SK-N-SH treated with all-trans-retinoic acid at 6 μM for 48 hours (cell line): ENCODE results near the gene KCNJ16.

Experiments used
- RARB ChIP-seq: fragments of 250-450 bp; sonication (Bioruptor Pico); IDR thresholded peaks from 2 replicates; pipeline ENCODE4 v1.8.0; 2021; ENCODE audit warnings: mild to moderate bottlenecking, moderate library complexity
- SNAI2 ChIP-seq: fragments of 250-450 bp; sonication (Bioruptor Pico); IDR thresholded peaks from 2 replicates; pipeline ENCODE4 v1.5.0; 2020; ENCODE audit warnings: mild to moderate bottlenecking, moderate library complexity
- TF ChIP-seq, protein P1 (sequence below): fragments of 250-450 bp; sonication (Bioruptor Pico); IDR thresholded peaks from 2 replicates; pipeline ENCODE4 v1.5.1; 2020; ENCODE audit warnings: low read depth, mild to moderate bottlenecking, moderate library complexity

DNA sequence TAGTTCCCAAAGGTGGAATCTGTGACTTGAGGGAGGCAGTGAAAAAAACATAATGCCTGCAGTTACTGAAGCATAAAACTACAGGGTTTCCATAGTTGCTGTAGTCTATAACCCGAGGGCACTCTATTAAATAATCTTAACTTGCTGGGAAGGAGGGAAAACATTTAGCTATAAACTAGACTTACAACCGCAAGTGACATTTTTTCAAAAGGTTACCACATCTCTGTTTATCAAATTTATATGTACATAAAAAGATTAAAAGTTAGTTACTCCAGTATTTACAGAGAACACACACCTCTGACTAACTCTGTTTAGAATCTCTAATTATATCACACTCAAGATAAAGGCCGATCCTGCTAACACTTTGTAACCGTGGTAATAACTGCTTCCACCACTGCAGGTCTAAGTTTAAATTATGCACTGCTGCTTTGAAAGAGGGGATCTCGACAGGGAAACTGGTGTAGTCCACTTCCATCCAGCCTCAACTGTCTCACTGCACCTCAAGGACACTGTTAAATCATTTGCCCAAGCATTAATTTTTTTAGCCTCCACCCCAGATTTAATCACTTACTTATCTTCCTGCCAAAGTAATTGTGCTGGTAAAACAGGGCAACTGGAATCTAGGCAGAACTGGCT, 14.6 kb downstream of the KCNJ16 start:
- TF ChIP-seq RARB (CRISPR knock-in tag) (no peak), SNAI2 (no peak)
- TF ChIP-seq, protein P1, sequence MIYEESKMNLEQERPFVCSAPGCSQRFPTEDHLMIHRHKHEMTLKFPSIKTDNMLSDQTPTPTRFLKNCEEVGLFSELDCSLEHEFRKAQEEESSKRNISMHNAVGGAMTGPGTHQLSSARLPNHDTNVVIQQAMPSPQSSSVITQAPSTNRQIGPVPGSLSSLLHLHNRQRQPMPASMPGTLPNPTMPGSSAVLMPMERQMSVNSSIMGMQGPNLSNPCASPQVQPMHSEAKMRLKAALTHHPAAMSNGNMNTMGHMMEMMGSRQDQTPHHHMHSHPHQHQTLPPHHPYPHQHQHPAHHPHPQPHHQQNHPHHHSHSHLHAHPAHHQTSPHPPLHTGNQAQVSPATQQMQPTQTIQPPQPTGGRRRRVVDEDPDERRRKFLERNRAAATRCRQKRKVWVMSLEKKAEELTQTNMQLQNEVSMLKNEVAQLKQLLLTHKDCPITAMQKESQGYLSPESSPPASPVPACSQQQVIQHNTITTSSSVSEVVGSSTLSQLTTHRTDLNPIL (CRISPR knock-in tag), result no peak
